ENCODE measurements around the gene FNDC3A. TPM values are rescaled to one million over a fixed set of nuclear protein-coding genes. Genes with fewer than 3 reads are reported as not detected.
A peak's percentile ranks its signal among the peaks of the same experiment; 100 is the strongest.

Gene FNDC3A
- total RNA-seq, 4 donors from 2014 or later: 90.3 to 125 (median 111) TPM

DNA sequence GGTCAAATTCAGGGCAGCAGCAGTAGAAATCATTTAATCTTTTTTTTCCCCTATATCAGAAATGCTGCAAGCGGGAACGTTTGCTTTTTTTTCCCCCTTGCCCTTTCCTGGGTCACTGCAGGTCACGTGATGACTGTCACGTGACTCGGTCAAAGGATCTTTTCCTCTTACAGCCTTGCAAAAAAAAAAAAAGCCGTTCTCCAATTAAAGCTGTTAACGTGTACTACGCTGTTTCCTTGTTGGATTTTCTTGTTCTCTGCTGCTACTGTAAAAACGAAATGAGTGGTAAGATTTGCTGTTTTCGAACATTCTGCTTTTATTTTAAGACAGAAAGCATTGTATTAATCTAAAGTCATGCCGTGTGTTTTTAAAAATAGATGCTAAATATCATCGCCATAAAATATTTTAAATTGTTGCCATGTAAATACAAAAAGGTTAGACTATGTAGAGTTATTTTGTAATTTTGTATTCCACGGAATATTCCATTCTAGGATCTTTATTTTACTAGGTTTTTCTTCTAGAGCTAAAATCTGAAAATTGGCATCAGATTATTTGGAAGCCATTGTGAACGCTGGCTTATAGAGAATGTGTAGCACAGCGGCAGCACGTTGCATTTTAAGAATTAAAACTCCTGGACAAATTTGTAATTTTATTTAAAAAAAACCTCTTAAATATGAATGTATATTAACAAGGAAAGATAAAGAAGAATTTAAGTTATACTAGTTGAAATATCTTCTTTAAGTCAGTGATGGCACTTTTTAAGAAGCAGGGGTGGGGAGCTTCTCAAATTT is 134.6 kb downstream of the FNDC3A start:
- intact Hi-C loops (cut with DNase I): no loop called here
- WGBS, 2 donors: 1% methylated on average over 16 of the region's 16 CpGs
- peak overlapping the region; percentile 19 to 67 (median 43) for H3K27ac ChIP-seq

DNA sequence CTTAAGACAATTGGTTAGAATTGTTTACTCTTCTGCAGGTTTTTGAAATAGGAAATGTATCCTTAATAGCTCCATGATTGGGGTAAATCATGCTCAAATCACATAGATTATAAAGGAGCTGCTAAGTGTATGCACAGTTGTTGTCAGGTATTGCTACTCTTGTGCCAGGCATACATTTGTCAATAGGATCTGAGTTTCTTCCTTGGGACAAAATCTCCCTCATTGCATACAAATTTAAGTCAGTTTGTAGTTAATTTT is 135.1 kb downstream of the FNDC3A start:
- intact Hi-C loops (cut with DNase I): no loop called here

More for the DNA sequence above, 134.6 kb downstream of the FNDC3A start:
- peak in 2 of 6 experiments; percentile 11 to 33 for TF ChIP-seq CTCF (IDR thresholded peaks at IDR 0.05)
- peak in 1 of 2 donors; percentile 33 for TF ChIP-seq POLR2A (IDR thresholded peaks at IDR 0.05)
- H3K4me1 ChIP-seq: peaks cover 17 to 29% of the 10 kb centered on the region in 2 donors
- peak; percentile 88 to 92 for DNase-seq
- H3K9me3 ChIP-seq: no peaks in the 10 kb centered on the region
- no peaks in the 10 kb centered on the region for H3K36me3 ChIP-seq
- peak overlapping the region; percentile 19 to 85 (median 38) for H3K4me3 ChIP-seq (replicated peaks in 1 of 3)
- no peaks in the 10 kb centered on the region for H3K27me3 ChIP-seq

GRCh38 chr13:49112782-49113525 is 137.2 kb downstream of the FNDC3A start:
- Histone ChIP-seq H3K9me3 (no peaks in the 10 kb centered on the region), H3K36me3 (peaks cover 0 to 4% of the 10 kb centered on the region in 2 donors), H3K4me1 (peaks cover 17 to 29% of the 10 kb centered on the region in 2 donors), H3K27me3 (no peaks in the 10 kb centered on the region), H3K27ac (no peak overlapping the region), H3K4me3 (replicated peaks in 1 of 3) (no peak overlapping the region)
- no peak for DNase-seq
- intact Hi-C loops (cut with DNase I): no loop called here
- TF ChIP-seq CTCF (IDR thresholded peaks at IDR 0.05): no peak
- TF ChIP-seq POLR2A (IDR thresholded peaks at IDR 0.05): no peak
- 53 to 55% methylated on average over 5 of the region's 5 CpGs for WGBS, 2 donors

More for the DNA sequence above, 135.1 kb downstream of the FNDC3A start:
- TF ChIP-seq POLR2A (IDR thresholded peaks at IDR 0.05) (no peak), CTCF (IDR thresholded peaks at IDR 0.05) (no peak)
- Histone ChIP-seq H3K27ac (no peak overlapping the region), H3K9me3 (no peaks in the 10 kb centered on the region), H3K27me3 (no peaks in the 10 kb centered on the region), H3K36me3 (no peaks in the 10 kb centered on the region), H3K4me3 (replicated peaks in 1 of 3) (peak overlapping the region in 2 of 3 donors; percentile 38 to 85), H3K4me1 (peaks cover 17 to 29% of the 10 kb centered on the region in 2 donors)
- DNase-seq: no peak

GRCh38 chr13:49113526-49114286 is 138.0 kb downstream of the FNDC3A start:
- Histone ChIP-seq H3K4me1 (peaks cover 17 to 29% of the 10 kb centered on the region in 2 donors), H3K27ac (no peak overlapping the region), H3K9me3 (no peaks in the 10 kb centered on the region), H3K36me3 (peaks cover 0 to 4% of the 10 kb centered on the region in 2 donors), H3K4me3 (replicated peaks in 1 of 3) (no peak overlapping the region), H3K27me3 (no peaks in the 10 kb centered on the region)
- no peak for DNase-seq
- TF ChIP-seq CTCF (IDR thresholded peaks at IDR 0.05) (no peak), POLR2A (IDR thresholded peaks at IDR 0.05) (no peak)
- 5 to 11% methylated on average over 1 of the region's 1 CpG for WGBS, 2 donors
- intact Hi-C loops (cut with DNase I): no loop called here

Data from thyroid gland (tissue), 4 donors.